Measurements from ENCODE around the gene MAGOHB. TPM values are rescaled to one million over a fixed set of nuclear protein-coding genes. Genes with fewer than 3 reads are reported as not detected.
A peak's percentile ranks its signal among the peaks of the same experiment; 100 is the strongest.

Gene MAGOHB
- total RNA-seq, 1 donor from 2014 or later = 19.7 TPM

DNA sequence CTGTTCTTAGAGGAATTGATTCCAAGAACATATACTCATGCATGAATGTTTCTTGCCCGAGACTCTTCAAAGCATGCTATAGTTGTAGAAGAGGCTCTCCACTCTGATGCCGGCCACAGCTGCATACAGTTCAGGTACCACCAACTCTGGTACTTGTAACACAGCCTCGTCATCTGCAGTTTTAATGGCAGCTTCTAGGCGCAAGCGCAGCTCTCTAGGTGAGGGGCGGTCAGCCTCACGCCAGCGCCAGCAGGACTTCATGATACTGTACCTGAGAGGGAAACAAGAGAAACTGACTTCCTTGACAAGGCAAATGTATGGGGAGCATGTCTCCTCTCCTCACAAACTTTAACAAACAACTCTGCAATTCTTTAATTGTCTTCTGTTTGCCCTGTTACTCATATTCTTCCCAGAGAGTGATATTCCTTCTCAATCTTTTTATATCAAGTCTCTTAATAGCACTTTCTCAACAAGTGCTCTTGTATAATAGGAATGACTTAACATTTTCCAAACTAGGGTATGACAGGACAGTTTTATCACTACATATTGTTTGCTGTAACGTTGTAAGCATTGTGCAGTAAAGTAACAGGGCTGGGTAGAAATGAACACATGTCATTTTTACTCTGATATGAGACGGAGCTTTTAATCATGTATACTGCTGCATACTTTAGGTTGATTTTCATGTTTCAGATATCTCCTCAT, 6.8 kb upstream of the MAGOHB start:
- Histone ChIP-seq H3K27me3 (ENCODE audit: low read depth) (no peaks in the 10 kb centered on the region), H3K4me1 (no peaks in the 10 kb centered on the region), H3K9me3 (no peaks in the 10 kb centered on the region), H3K36me3 (no peaks in the 10 kb centered on the region), H3K4me3 (no peak overlapping the region), H3K27ac (no peak overlapping the region)
- ATAC-seq = no peak
- TF ChIP-seq, protein P1, sequence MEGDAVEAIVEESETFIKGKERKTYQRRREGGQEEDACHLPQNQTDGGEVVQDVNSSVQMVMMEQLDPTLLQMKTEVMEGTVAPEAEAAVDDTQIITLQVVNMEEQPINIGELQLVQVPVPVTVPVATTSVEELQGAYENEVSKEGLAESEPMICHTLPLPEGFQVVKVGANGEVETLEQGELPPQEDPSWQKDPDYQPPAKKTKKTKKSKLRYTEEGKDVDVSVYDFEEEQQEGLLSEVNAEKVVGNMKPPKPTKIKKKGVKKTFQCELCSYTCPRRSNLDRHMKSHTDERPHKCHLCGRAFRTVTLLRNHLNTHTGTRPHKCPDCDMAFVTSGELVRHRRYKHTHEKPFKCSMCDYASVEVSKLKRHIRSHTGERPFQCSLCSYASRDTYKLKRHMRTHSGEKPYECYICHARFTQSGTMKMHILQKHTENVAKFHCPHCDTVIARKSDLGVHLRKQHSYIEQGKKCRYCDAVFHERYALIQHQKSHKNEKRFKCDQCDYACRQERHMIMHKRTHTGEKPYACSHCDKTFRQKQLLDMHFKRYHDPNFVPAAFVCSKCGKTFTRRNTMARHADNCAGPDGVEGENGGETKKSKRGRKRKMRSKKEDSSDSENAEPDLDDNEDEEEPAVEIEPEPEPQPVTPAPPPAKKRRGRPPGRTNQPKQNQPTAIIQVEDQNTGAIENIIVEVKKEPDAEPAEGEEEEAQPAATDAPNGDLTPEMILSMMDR (IDR thresholded peaks at IDR 0.05) = no peak
- intact Hi-C loops (cut with DNase I) = no loop called here
- DNase-seq = no peak

DNA sequence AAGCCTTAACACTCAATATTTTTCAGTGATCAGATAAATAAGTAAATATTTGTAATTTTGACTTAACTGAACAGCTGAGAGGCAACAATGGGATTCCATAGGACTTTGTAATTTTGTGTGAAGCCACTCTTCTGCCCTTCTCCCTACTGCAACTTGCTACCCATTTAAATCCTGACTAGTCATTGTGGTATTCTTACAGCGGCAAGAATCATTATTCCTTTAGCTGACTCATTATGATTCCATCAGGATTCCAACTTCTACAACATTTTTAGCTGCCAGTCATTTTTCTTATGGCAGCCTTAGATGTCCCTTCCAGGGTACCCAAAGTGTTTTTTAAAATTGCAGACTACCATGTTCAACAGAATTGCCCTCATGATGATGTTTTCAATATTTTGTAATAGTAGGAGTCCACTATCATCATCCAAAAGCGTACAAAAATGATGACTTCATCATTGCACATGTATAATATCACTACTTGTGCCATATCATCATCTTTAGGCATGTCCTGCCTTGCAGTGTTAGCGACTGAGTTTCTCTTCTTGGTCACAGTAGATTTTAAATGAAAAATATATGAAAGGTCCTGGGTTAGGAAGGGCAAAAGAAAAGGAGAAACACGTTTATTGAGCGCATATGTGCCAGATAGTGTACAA, 5.1 kb upstream of the MAGOHB start:
- H3K36me3 ChIP-seq = no peaks in the 10 kb centered on the region
- DNase-seq (no peak), ATAC-seq (no peak)
- H3K4me3 ChIP-seq = no peak overlapping the region
- no peaks in the 10 kb centered on the region for H3K27me3 ChIP-seq (ENCODE audit: low read depth)
- no peak overlapping the region for H3K27ac ChIP-seq
- no peaks in the 10 kb centered on the region for H3K9me3 ChIP-seq
- intact Hi-C loops (cut with DNase I) = no loop called here
- TF ChIP-seq, protein P1 (IDR thresholded peaks at IDR 0.05) = no peak
- no peaks in the 10 kb centered on the region for H3K4me1 ChIP-seq

DNA sequence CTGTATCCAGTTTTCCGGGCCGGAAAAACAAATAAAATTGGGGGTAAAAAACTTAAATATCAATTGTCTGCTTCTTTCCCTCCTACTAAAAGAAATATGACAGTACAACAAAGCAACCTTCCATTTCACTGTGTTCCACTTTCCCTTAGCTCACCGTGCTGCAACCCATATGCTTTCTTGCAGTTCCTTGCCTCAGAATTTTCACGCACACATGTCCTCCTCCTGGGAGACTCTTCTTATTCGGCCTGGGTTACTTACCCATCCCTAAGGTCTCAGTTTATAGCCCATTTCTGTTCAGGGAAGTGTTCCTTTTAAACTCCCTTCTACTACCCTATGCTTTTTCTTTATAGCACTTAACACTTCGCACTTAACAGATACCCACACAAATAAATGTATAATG, 4.5 kb upstream of the MAGOHB start:
- no peaks in the 10 kb centered on the region for H3K9me3 ChIP-seq
- H3K4me1 ChIP-seq = no peaks in the 10 kb centered on the region
- no peak overlapping the region for H3K27ac ChIP-seq
- TF ChIP-seq, protein P1 (IDR thresholded peaks at IDR 0.05) = no peak
- H3K27me3 ChIP-seq (ENCODE audit: low read depth) = no peaks in the 10 kb centered on the region
- ATAC-seq (no peak), DNase-seq (no peak)
- H3K4me3 ChIP-seq = no peak overlapping the region
- H3K36me3 ChIP-seq = no peaks in the 10 kb centered on the region
- intact Hi-C loops (cut with DNase I) = no loop called here

DNA sequence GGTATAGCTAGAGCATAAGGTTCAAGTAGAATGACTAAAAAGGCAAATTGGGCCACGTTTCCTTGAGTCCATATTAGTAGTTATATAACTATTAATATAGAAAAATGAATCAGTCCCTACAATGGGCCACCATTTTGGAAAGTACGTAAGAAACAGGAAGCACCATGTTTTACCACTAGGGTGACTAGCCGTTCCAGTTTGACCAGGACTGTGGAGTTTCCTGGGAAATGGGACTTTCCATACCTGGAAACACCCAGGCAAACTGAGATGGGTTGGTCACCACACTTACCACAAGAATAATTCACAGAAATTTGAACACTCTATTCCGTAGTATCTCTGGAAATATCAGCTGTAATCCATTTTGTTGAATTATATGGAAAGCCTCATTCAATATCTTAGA, 2.1 kb upstream of the MAGOHB start:
- H3K9me3 ChIP-seq = no peaks in the 10 kb centered on the region
- H3K27me3 ChIP-seq (ENCODE audit: low read depth) = no peaks in the 10 kb centered on the region
- no peaks in the 10 kb centered on the region for H3K36me3 ChIP-seq
- peaks cover 11% of the 10 kb centered on the region for H3K4me1 ChIP-seq
- H3K4me3 ChIP-seq = no peak overlapping the region
- ATAC-seq (no peak), DNase-seq (no peak)
- intact Hi-C loops (cut with DNase I) = no loop called here
- TF ChIP-seq, protein P1 (IDR thresholded peaks at IDR 0.05) = no peak
- H3K27ac ChIP-seq = no peak overlapping the region

DNA sequence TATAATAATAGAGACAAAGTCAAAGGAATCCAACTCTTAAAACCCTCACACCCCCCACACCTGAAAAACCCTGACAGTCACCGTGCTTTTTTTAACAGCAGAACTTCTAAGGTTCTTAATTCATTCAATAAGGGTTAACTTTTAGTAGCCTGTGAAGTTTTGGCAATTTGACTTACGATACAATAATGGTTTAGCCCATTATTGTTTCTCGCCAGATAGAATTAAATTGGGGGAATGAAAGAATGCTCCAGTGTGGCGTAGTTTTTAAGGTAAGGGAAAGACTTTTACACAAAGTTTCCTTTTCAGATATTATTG, 604 bp upstream of the MAGOHB start:
- intact Hi-C loops (cut with DNase I) = no loop called here
- ATAC-seq (no peak), DNase-seq (no peak)
- no peaks in the 10 kb centered on the region for H3K27me3 ChIP-seq (ENCODE audit: low read depth)
- peak overlapping the region; percentile 89 for H3K27ac ChIP-seq
- H3K4me1 ChIP-seq = peaks cover 11% of the 10 kb centered on the region
- H3K36me3 ChIP-seq = peaks cover 12% of the 10 kb centered on the region
- H3K9me3 ChIP-seq = no peaks in the 10 kb centered on the region
- H3K4me3 ChIP-seq = peak overlapping the region; percentile 76
- TF ChIP-seq, protein P1 (IDR thresholded peaks at IDR 0.05) = no peak
